ENCODE data around the gene PLCL2.

PLCL2 gene

DNA sequence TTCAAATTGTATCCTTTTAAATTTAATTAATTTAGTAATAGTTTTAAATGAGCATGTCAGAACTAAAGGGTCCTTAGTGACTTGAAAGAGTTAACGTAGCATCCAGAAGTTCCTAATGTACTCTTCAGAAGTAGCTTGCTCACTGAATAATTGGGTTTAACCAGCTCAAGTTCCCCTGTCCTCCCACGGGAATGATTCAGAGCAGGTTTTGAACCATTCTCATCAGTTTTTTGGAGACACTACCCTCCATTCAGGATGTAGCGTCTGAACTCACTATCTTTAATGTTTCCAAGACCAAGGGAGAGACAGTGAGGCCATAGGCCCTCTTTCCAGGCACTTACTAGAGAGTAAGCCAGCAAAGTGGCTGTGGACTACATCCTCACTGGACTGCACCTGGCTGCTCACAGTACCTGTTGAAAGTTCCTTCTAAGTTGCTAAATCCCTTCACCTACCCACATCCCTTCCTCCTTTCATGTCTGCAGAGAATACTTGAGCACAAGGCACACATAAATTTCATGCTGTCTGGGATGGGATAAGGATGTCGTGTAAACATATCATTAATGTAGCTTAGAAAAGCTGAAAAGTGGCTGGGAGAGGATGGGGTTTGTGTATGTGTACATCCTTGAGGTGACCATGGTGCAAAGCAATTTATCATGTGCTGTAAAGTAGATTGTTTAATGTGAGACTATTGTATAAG is 146.3 kb downstream of the PLCL2 start:
- TF ChIP-seq, protein P1, sequence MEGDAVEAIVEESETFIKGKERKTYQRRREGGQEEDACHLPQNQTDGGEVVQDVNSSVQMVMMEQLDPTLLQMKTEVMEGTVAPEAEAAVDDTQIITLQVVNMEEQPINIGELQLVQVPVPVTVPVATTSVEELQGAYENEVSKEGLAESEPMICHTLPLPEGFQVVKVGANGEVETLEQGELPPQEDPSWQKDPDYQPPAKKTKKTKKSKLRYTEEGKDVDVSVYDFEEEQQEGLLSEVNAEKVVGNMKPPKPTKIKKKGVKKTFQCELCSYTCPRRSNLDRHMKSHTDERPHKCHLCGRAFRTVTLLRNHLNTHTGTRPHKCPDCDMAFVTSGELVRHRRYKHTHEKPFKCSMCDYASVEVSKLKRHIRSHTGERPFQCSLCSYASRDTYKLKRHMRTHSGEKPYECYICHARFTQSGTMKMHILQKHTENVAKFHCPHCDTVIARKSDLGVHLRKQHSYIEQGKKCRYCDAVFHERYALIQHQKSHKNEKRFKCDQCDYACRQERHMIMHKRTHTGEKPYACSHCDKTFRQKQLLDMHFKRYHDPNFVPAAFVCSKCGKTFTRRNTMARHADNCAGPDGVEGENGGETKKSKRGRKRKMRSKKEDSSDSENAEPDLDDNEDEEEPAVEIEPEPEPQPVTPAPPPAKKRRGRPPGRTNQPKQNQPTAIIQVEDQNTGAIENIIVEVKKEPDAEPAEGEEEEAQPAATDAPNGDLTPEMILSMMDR (IDR thresholded peaks at IDR 0.05): no peak
- Histone ChIP-seq H3K27me3 (no peaks in the 10 kb centered on the region), H3K36me3 (peaks cover 14% of the 10 kb centered on the region), H3K4me3 (ENCODE audit: low read depth in 1 of 2, low read length in 1 of 2) (no peak overlapping the region), H3K4me1 (ENCODE audit: control insufficient read depth in 1 of 2, insufficient read depth in 1 of 2, low read depth in 1 of 2, low read length in 1 of 2) (peaks cover 38 to 52% of the 10 kb centered on the region in 2 experiments), H3K9me3 (no peaks in the 10 kb centered on the region), H3K27ac (peak overlapping the region; percentile 41)

DNA sequence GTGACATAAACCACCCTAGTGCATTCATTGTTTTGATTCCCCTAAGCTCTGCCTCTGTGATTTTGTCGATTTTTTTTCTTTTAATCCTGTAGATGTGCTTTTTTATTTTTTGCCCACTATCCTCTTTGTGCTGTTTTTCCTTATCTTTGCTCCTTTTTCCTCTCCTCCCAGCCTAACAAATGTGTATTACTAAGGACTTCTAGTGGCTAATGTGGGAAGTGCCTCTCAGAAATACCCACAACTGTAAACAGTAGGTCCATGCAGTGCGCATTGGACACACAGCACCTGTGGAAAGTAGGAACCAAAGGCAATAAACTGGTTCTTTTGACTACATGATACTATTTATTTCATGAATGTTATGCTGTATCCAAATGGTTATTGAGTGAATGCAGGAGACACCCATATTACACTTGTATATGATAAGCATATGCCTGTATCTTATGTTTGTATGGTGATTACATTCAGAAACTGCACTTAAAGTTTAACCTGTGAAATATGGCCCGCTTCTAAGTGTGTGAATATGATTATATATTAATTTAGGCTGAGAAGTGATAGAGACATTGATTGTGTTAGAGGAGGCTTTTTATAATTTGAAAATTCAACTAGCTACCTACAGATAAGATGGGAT is 147.8 kb downstream of the PLCL2 start:
- Histone ChIP-seq H3K4me3 (ENCODE audit: low read depth in 1 of 2, low read length in 1 of 2) (no peak overlapping the region), H3K4me1 (ENCODE audit: control insufficient read depth in 1 of 2, insufficient read depth in 1 of 2, low read depth in 1 of 2, low read length in 1 of 2) (peaks cover 38 to 52% of the 10 kb centered on the region in 2 experiments), H3K9me3 (no peaks in the 10 kb centered on the region), H3K36me3 (peaks cover 9% of the 10 kb centered on the region), H3K27ac (no peak overlapping the region), H3K27me3 (no peaks in the 10 kb centered on the region)
- TF ChIP-seq, protein P1 (IDR thresholded peaks at IDR 0.05): peak; percentile 16

DNA sequence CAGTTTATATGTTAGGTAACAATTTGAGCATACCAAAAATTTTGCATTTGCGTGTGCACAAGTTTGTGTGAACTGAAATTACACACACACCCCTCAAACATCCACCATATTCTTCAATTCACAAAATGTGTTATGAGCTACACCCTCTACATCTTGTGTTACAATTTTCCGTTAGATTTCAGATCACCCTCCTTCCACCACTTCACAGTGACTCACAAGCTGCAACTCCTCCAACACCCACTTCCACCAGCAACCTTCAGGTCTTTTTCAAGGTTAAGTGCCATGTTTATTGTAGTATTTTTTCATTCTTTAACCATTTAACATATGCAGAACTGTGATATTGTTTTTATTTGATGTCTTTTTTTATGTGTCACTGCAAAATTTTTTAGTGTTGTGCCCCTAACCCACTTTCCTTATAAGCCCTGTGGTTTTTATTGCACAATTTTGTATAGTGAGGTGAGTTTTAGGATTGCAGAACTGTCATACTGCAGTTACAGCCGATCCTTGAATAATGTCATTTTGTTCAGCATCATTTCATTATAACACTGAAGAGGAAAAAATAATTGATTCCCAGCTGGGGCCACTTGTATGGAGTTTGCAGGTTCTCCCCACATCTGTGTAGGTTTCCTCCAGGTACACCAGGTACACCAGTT is 148.9 kb downstream of the PLCL2 start:
- Histone ChIP-seq H3K4me1 (ENCODE audit: control insufficient read depth in 1 of 2, insufficient read depth in 1 of 2, low read depth in 1 of 2, low read length in 1 of 2) (peaks cover 38 to 52% of the 10 kb centered on the region in 2 experiments), H3K36me3 (peaks cover 9% of the 10 kb centered on the region), H3K27me3 (no peaks in the 10 kb centered on the region), H3K4me3 (ENCODE audit: low read depth in 1 of 2, low read length in 1 of 2) (no peak overlapping the region), H3K9me3 (no peaks in the 10 kb centered on the region), H3K27ac (peak overlapping the region; percentile 64)
- TF ChIP-seq, protein P1 (IDR thresholded peaks at IDR 0.05): no peak

DNA sequence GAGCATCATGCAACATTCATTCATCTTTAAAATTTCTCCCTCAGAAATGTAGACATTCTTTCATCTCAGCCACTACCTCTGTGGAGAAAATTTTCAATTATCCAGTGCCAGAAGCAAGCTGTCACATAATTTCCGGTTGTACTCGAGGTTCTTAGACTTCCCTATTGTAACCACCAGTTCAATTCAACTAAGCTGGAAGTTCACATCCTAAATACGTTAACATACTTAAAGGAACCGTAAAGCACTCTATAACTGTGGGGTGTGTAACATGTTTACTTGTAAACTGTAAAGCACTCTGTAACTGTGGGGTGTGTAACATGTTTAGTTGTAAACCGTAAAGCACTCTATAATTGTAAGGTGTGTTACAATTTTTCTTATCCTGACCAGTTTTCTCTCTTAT is 150.3 kb downstream of the PLCL2 start:
- Histone ChIP-seq H3K36me3 (peaks cover 5% of the 10 kb centered on the region), H3K4me3 (ENCODE audit: low read depth in 1 of 2, low read length in 1 of 2) (no peak overlapping the region), H3K27me3 (no peaks in the 10 kb centered on the region), H3K9me3 (no peaks in the 10 kb centered on the region), H3K27ac (peak overlapping the region; percentile 64), H3K4me1 (ENCODE audit: control insufficient read depth in 1 of 2, insufficient read depth in 1 of 2, low read depth in 1 of 2, low read length in 1 of 2) (peaks cover 38 to 49% of the 10 kb centered on the region in 2 experiments)
- TF ChIP-seq, protein P1 (IDR thresholded peaks at IDR 0.05): no peak

DNA sequence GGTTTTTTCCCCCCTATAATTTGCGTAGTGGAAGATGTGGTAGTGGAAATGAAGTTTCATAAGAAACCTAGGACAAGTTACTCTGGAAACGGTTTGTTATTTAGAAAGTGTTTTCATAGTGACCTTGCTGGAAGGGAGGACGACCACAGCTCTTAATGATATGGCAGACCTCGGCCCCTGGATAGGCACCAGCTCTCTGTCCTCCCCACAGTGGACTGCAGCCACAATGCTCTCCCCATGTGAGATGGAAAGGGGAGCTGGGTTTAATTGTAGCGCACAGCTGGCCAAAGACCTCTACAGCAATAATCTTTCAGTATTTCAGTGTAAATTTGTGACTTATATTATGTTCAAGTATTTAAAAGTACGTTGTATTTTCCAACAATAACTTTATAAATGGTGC is 151.2 kb downstream of the PLCL2 start:
- H3K4me1 ChIP-seq (ENCODE audit: control insufficient read depth in 1 of 2, insufficient read depth in 1 of 2, low read depth in 1 of 2, low read length in 1 of 2): peaks cover 35 to 40% of the 10 kb centered on the region in 2 experiments
- H3K9me3 ChIP-seq: no peaks in the 10 kb centered on the region
- H3K4me3 ChIP-seq (ENCODE audit: low read depth in 1 of 2, low read length in 1 of 2): no peak overlapping the region
- H3K27ac ChIP-seq: no peak overlapping the region
- TF ChIP-seq, protein P1 (IDR thresholded peaks at IDR 0.05): no peak
- peaks cover 3% of the 10 kb centered on the region for H3K36me3 ChIP-seq
- no peaks in the 10 kb centered on the region for H3K27me3 ChIP-seq

All from neutrophil (primary cell).